ENCODE data around the gene XYLT1. TPM values are rescaled to one million over a fixed set of nuclear protein-coding genes. Genes with fewer than 3 reads are reported as not detected.

XYLT1 gene
- polyA plus RNA-seq, 1 donor from 2014 or later: 3.3 TPM

DNA sequence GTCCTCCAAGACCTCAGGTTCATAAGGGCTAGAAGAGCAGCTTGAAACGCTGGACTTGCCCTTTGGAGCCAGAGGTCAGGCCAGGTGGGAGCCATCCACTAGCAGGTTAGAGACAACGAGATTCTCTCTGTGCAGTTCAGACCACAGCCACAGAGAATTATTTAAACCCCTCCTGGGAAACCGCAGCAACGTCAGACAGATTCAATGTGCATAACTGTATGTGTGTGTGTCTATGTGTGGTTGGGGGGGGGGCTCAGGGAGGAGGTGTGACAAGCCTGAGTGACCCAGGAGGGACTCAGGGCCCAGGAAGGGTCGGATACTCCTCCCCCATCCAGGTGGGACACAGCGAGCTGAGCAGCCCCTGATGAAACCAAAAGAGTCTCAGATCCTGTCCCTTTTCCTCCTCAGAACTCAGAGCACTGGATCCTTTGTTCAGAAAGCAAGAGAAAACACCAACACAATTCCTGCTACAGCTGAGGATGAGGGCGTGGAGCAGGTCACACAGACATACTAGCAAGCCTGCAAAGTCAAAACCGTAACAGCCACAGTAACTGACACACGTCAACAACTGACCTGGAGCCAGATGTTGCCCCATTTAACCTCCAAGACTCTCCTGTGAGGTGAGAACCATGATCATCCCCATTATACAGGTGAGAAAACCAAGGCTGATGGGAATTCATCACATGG lies 66.8 kb downstream of the XYLT1 start:
- H3F3A ChIP-seq (ENCODE audit: insufficient read depth, low read length, poor library complexity, severe bottlenecking): no peaks in the 10 kb centered on the region
- H3K9ac ChIP-seq (ENCODE audit: low read length): no peak overlapping the region
- H3K4me3 ChIP-seq (ENCODE audit: low read length): no peak overlapping the region
- no peak overlapping the region for H2AFZ ChIP-seq (ENCODE audit: low read depth, low read length)
- no peak overlapping the region for H3K27ac ChIP-seq (ENCODE audit: low read length)
- no peaks in the 10 kb centered on the region for H3K36me3 ChIP-seq (ENCODE audit: insufficient read depth, low read length)
- TF ChIP-seq TAF1 (IDR thresholded peaks at IDR 0.05; ENCODE audit: low read depth) (no peak), SMC3 (conservative IDR thresholded peaks at IDR 0.05; ENCODE audit: poor library complexity) (no peak), MXI1 (conservative IDR thresholded peaks at IDR 0.05; ENCODE audit: poor library complexity, severe bottlenecking) (no peak), EZH2 (IDR thresholded peaks at IDR 0.05; ENCODE audit: borderline replicate concordance, insufficient read depth, low read length, poor library complexity, severe bottlenecking) (no peak), POLR2AphosphoS5 (IDR thresholded peaks at IDR 0.05) (no peak), EP300 (conservative IDR thresholded peaks at IDR 0.05; ENCODE audit: poor library complexity, severe bottlenecking) (no peak)
- TF ChIP-seq, protein P1, sequence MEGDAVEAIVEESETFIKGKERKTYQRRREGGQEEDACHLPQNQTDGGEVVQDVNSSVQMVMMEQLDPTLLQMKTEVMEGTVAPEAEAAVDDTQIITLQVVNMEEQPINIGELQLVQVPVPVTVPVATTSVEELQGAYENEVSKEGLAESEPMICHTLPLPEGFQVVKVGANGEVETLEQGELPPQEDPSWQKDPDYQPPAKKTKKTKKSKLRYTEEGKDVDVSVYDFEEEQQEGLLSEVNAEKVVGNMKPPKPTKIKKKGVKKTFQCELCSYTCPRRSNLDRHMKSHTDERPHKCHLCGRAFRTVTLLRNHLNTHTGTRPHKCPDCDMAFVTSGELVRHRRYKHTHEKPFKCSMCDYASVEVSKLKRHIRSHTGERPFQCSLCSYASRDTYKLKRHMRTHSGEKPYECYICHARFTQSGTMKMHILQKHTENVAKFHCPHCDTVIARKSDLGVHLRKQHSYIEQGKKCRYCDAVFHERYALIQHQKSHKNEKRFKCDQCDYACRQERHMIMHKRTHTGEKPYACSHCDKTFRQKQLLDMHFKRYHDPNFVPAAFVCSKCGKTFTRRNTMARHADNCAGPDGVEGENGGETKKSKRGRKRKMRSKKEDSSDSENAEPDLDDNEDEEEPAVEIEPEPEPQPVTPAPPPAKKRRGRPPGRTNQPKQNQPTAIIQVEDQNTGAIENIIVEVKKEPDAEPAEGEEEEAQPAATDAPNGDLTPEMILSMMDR (IDR thresholded peaks at IDR 0.05; ENCODE audit: poor library complexity, severe bottlenecking): no peak
- TF ChIP-seq, protein P2, sequence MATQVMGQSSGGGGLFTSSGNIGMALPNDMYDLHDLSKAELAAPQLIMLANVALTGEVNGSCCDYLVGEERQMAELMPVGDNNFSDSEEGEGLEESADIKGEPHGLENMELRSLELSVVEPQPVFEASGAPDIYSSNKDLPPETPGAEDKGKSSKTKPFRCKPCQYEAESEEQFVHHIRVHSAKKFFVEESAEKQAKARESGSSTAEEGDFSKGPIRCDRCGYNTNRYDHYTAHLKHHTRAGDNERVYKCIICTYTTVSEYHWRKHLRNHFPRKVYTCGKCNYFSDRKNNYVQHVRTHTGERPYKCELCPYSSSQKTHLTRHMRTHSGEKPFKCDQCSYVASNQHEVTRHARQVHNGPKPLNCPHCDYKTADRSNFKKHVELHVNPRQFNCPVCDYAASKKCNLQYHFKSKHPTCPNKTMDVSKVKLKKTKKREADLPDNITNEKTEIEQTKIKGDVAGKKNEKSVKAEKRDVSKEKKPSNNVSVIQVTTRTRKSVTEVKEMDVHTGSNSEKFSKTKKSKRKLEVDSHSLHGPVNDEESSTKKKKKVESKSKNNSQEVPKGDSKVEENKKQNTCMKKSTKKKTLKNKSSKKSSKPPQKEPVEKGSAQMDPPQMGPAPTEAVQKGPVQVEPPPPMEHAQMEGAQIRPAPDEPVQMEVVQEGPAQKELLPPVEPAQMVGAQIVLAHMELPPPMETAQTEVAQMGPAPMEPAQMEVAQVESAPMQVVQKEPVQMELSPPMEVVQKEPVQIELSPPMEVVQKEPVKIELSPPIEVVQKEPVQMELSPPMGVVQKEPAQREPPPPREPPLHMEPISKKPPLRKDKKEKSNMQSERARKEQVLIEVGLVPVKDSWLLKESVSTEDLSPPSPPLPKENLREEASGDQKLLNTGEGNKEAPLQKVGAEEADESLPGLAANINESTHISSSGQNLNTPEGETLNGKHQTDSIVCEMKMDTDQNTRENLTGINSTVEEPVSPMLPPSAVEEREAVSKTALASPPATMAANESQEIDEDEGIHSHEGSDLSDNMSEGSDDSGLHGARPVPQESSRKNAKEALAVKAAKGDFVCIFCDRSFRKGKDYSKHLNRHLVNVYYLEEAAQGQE (IDR thresholded peaks at IDR 0.05; ENCODE audit: borderline replicate concordance): no peak
- H3K27me3 ChIP-seq (ENCODE audit: insufficient read depth, low read depth, low read length): no peaks in the 10 kb centered on the region
- no peaks in the 10 kb centered on the region for H3K9me2 ChIP-seq (ENCODE audit: insufficient read depth, low read length)
- H4K20me1 ChIP-seq (ENCODE audit: insufficient read depth): no peaks in the 10 kb centered on the region
- no peaks in the 10 kb centered on the region for H3K9me3 ChIP-seq (ENCODE audit: low read length)
- H3K79me2 ChIP-seq (replicated peaks; ENCODE audit: insufficient read depth, low read length): peaks cover 10% of the 10 kb centered on the region
- no peak overlapping the region for H3K4me2 ChIP-seq (ENCODE audit: low read length)

DNA sequence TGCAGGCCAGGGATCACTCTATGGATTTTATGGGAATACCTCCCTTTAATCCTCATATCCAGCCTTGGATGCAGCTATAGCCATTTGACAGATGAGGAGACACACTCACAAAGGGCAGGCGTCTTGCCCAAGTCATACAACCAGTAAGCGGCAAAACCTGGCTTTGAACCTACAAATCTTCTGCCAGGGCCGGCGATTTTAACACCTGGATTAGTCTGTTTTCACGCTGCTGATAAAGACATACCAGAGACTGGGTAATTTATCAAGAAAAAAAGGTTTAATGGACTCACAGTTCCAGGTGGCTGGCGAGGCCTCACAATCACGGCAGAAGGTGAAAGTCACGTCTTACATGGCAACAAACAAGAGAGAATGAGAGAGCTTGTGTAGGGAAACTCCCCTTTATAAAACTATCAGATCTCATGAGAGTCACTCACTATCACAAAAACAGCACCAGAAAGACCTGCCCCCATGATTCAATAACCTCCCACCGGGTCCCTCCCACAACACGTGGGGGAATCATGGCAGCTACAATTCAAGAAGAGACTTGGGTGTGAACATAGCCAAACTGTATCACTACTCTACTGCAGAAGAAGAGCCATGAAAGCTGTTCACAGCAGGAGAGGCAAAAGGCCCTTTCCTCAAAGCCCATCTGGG lies 67.5 kb downstream of the XYLT1 start:
- Histone ChIP-seq H3K9me3 (ENCODE audit: low read length) (no peaks in the 10 kb centered on the region), H3K79me2 (replicated peaks; ENCODE audit: insufficient read depth, low read length) (peaks cover 10% of the 10 kb centered on the region), H3K27me3 (ENCODE audit: insufficient read depth, low read depth, low read length) (no peaks in the 10 kb centered on the region), H2AFZ (ENCODE audit: low read depth, low read length) (no peak overlapping the region), H3K36me3 (ENCODE audit: insufficient read depth, low read length) (no peaks in the 10 kb centered on the region), H3K9ac (ENCODE audit: low read length) (no peak overlapping the region), H3K27ac (ENCODE audit: low read length) (no peak overlapping the region), H3K4me2 (ENCODE audit: low read length) (no peak overlapping the region), H4K20me1 (ENCODE audit: insufficient read depth) (no peaks in the 10 kb centered on the region), H3K4me3 (ENCODE audit: low read length) (no peak overlapping the region), H3F3A (ENCODE audit: insufficient read depth, low read length, poor library complexity, severe bottlenecking) (no peaks in the 10 kb centered on the region), H3K9me2 (ENCODE audit: insufficient read depth, low read length) (no peaks in the 10 kb centered on the region)
- TF ChIP-seq, protein P2 (IDR thresholded peaks at IDR 0.05; ENCODE audit: borderline replicate concordance): no peak
- no peak for TF ChIP-seq SMC3 (conservative IDR thresholded peaks at IDR 0.05; ENCODE audit: poor library complexity)
- TF ChIP-seq, protein P1 (IDR thresholded peaks at IDR 0.05; ENCODE audit: poor library complexity, severe bottlenecking): no peak
- no peak for TF ChIP-seq TAF1 (IDR thresholded peaks at IDR 0.05; ENCODE audit: low read depth)
- no peak for TF ChIP-seq EZH2 (IDR thresholded peaks at IDR 0.05; ENCODE audit: borderline replicate concordance, insufficient read depth, low read length, poor library complexity, severe bottlenecking)
- TF ChIP-seq MXI1 (conservative IDR thresholded peaks at IDR 0.05; ENCODE audit: poor library complexity, severe bottlenecking): no peak
- no peak for TF ChIP-seq RAD21 (conservative IDR thresholded peaks at IDR 0.05)
- TF ChIP-seq EP300 (conservative IDR thresholded peaks at IDR 0.05; ENCODE audit: poor library complexity, severe bottlenecking): no peak
